HG03558 (cell line): Measurements from ENCODE around the gene HTR3B.
"Not testable (repeated sequence)": the region's sequence is repeated elsewhere in the genome, so short reads cannot be mapped to it uniquely, and the experiment has no call there.

ENCODE experiments used
- ATAC-seq: cut with Tn5 transposase; IDR thresholded peaks from one replicate; pipeline ENCODE4 v1.9.1; 2021; ENCODE audit warnings: moderate number of reproducible peaks; ENCODE audit not compliant: unreplicated experiment; ENCODE audit errors: extremely low read depth

HTR3B gene

DNA sequence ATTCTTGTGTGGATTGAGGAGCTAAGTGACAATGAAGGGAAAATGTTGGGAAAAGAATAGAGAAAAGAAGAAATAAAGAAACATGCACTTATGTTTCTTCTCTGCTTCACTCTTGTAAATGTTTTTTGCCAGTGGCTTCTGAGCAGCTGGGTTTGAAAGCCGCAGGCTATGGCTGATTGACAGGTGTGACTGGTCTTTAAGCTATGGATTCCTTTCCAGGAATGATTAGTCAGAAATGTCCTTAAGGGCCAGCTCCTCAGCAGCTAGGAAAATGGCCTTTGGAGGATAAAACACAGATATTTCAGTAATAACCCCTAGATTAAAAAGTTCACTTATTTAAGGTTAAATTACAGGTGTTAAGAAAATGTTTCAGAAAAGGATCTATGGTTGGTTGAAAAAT is 22.7 kb upstream of the HTR3B start:
- ATAC-seq = no peak

DNA sequence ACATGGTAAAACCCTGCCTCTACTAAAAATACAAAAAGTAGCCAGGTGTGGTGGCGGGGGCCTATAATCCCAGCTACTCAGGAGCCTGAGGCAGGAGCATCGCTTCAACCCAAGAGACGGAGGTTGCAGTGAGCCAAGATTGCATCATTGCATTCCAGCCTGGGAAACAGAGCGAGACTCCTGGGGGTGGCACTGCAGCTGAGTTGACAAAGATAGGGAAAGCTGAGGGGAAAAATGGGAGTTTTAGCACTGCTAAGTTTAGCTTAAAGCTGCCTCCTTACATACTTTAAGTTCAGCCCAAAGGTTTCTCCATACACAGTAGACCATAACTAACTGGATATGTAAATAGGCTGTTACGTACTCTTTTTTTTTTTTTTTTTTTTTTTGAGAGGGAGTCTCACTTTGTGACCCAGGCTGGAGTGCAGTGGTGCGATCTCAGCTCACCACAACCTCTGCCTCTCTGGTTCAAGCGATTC is 20.2 kb upstream of the HTR3B start:
- no peak for ATAC-seq

DNA sequence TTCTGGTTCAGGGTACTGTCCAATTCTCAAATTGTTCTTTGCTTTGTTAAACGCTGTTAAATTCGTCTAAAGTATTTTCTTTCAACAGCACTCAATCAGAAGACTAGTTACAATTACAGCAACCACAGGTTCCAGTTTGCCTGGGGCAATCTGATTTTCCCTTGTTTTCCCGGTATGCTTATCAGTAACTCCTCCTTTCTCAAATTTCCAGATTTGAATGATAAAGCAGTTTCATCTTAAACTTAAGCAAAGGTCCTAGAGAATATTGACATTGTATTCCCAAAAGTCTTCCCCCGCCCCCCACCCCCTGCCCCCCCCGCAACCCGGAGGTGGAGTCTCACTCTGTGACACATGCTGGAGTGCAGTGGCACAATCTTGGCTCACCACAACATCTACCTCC is 18.7 kb upstream of the HTR3B start:
- no peak for ATAC-seq

DNA sequence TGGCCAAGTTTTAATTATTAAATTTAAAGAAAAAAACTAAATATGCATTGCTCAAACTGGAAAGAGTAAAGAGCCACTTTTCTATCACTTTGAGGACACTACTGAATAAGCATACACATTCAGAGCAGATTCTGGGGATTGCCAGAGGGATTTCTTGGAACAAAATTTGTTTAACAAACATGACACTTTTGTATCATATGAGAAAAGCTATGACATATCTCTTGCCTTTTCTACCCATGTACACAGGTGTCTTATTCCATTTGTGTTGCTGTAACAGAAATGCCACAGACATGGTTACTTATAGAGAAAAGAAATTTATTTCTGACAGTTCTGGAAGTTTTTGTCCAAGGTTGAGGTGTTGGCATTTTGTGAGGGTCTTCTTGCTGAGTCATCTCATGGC is 15.7 kb upstream of the HTR3B start:
- no peak for ATAC-seq

DNA sequence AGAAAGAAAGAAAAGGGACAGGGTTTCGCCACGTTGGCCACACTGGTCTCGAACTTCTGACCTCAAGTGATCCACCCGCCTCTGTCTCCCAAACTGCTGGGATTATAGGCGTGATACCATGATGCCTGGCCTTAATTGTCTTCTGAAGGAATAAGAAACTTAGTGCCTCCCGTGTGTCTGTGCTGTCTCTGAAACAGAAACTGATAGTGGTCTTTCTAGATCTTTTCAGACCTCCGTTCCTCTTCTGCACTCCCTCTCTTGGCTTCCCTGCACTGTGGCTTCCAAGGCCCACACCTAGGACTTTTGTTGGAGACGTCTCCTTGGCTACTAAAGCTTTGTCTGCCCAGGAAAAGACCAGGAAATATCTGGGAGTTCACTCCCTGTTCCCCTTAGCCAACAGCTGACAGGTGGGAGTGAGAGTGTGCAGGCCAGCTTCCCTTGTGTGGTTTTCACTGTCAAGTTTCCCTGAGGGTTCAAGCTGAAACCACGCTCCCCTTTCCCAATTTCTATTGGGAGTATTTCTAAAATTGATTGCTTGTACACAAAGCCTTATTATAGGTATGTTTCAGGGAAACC is 10.1 kb upstream of the HTR3B start:
- no peak for ATAC-seq

DNA sequence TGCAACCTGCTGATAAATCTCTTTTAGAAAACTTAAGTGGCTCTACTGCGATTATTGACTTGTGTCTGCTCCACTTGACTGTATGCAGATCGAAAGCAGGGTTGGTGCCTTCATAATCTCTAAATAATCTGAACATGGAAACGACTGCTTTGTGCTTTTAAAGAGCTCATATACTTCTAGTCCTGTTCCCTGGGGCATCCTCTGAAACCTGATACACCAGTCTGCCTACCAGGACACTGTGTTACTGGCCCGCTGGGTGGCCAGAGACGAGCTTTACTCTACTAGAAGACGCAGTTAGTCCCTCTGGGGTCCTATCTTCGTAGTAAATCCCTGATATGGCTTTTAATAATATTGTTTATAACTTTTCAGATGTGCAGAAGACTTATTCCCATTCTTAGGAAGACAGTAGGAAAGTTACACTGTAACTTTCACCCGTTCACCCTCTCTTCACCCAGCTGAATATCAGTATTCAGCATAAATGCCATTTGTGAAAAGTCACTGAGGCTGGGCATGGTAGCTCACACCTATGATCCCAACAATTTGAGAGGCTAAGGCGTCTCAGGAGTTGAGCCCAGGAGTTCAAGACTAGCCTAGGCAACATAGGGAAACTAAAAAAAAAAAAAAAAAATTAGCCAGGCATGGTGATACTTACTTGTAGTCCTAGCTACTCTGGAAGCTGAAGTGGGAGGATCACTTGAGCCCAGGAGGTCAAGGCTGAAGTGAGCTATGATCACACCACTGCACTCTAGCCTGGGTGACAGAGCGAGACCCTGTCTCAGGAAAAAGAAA is 9.0 kb upstream of the HTR3B start:
- no peak for ATAC-seq

DNA sequence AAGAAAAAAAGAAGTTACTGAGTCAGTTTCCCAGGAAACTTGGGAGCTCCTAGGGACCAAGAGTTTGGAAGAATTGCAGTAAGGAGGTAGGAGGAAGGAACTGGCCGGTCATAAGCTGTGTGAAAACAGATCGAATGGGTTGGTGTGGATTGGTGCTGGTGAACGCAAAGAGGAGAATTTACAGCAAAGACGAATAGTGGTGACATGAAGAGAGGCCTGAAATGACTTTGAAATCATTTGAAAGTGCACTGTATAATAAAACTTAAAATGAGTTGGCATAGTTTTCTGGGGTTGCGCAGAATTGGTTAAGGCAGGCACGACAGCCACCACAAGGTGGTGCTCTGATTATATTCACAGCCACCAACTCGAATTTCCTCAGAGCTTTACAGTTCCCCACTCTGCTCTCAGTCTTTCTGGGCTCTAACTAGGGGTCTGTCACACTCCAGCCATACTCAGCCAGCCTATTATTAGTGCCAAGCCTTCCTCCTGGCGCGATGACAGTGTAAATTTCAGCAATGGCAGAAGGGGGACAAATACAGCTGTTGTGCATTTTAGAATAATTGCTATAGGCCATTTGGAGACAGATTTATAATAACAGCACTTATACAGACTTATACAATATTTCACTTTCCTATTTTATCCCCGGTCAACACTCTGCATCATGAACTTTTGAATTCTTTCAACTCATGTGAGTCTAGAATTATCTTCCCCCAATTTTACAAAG is 8.3 kb upstream of the HTR3B start:
- ATAC-seq = no peak

DNA sequence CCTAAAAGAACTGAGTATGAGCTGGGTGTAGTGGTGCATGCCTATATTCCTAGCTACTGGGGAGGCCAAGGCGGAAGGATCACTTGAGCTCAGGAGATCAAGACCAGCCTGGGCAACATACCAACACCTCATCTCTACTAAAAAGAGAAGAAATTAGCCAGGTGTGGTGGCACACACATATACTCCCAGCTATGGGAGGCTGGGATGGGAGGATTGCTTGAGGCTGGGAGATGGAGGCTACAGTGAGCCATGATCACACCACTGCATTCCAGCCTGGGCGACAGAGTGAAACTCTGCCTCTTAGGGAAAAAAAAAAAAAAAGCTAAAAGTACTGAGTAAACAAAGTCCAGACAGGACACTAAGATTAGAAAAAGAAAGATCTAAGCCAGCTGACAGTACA is 3.5 kb upstream of the HTR3B start:
- no peak for ATAC-seq

DNA sequence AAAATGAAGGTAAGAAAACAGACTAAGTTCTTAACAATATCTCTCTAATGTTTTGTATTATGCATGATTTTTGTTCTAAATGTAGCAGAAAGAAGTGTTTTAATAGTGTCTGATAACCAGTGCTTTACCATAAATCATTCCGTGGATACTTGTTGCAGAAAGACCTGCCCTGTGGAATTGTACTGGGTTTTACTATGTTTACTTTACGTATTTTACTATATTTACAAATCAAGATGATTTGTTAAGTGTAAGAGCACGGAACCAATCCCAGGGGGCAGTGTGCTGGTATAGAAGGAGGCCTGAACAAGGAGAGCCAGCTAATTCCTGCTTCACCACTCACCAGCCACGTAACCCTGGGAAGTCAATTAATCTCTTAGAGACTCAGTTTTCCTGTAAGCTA is 1.4 kb downstream of the HTR3B start:
- ATAC-seq = no peak

DNA sequence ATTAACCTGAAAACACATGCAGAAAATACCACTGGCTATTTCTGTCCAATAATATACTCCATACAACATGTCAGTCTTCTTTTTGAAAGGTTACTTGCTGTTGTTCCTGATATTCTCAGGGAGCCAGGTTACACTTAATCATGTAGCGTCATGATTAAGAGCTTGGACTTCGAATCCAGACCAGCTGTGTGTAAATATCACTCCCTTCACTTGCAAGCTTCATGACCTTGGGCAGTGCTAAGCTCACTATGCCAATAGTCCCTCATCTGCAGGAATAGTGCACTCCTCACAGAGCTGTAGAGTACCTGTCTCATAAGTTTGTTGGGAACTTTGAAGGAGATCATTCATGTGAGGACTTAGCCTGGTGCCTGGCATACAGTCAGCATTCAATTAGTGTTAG is 1.9 kb downstream of the HTR3B start:
- ATAC-seq = no peak

DNA sequence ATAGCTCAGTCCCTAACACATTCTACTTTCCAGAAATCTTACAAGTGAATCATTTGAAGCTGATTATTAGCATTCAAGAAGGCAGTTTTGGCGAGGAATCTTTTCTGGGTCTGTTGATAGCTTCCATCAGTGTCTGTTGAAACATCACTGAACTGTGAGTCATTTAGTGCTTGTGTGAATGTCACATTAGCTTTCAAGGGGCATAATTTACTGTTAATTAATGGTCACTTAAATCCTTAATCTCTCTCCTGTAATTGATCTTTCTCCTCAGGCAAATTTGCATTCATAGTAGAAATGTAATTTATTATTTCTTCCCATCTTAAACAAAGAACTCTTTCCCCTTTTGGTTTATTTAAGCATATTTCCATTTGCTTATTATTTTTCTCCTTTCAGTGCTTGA is 2.6 kb downstream of the HTR3B start:
- ATAC-seq = no peak

DNA sequence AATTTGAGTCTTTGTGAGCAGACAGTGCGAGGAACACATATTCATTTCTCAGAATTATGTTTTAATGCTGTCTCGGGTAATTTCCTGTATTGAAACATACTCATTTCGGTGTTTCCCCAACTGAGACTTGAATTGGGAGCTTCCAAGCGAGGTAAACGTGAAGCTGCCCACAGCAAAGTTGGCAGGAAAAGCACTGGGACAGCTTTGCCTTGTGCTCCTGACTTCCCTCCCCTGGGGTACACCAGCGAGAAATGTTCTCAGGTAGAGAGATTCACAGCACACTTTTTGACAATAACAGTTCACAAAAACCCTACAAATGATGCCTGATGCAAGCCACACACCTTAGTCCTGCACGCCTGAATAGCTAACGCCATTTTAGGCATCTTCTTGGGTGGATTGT is 3.1 kb downstream of the HTR3B start:
- ATAC-seq = no peak

DNA sequence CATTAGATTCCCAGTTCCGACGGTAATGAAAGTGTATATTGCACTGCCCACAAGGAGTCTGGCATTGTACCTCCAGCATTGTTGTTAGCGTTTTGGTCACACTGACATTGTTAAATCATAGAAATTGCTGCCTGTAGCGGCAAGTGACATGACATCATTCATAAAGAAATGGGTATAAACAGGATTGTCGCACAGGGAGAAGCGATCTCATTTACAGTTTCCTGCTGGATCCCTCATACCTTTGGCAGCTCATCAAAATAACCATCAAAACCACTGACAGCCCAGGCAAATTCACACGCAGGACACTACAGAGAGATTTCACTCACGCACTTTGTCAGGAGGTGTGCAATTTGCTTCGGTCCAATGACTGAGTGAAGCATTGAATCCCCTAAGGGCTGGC is 3.5 kb downstream of the HTR3B start:
- ATAC-seq = no peak

DNA sequence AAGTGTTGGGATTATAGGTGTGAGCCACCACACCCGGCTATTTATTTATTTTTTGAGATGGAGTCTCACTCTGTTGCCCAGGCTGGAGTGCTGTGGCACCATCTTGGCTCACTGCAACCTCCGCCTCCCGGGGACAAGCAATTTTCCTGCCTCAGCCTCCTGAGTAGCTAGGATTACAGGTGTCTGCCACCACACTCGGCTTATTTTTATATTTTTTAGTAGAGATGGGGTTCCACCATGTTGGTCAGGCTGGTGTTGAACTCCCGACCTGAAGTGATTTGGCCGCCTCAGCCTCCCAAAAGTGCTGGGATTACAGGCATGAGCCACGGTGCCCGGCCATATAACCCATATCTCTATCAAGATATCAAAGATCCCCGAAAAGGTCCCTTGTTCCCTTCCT is 6.9 kb downstream of the HTR3B start:
- not testable (repeated sequence) for ATAC-seq

DNA sequence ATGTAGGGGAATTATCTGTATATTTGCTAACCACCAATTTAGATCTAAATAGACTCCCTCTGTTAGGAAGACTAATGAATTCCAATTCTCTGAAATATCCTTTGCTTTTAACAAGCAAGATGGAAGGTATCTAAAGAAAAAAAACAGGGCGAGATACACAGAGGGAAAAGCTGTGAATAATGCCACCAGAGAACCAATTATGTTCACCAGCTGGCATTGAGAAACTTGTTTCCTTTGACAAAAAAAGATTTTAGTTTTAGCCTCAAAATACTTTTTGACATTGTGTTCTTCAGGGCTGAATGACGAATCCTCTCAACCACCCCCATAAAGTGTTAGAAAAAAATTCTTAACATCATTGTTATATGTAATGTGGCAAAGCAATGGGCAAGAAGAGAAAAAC is 19.0 kb downstream of the HTR3B start:
- no peak for ATAC-seq

DNA sequence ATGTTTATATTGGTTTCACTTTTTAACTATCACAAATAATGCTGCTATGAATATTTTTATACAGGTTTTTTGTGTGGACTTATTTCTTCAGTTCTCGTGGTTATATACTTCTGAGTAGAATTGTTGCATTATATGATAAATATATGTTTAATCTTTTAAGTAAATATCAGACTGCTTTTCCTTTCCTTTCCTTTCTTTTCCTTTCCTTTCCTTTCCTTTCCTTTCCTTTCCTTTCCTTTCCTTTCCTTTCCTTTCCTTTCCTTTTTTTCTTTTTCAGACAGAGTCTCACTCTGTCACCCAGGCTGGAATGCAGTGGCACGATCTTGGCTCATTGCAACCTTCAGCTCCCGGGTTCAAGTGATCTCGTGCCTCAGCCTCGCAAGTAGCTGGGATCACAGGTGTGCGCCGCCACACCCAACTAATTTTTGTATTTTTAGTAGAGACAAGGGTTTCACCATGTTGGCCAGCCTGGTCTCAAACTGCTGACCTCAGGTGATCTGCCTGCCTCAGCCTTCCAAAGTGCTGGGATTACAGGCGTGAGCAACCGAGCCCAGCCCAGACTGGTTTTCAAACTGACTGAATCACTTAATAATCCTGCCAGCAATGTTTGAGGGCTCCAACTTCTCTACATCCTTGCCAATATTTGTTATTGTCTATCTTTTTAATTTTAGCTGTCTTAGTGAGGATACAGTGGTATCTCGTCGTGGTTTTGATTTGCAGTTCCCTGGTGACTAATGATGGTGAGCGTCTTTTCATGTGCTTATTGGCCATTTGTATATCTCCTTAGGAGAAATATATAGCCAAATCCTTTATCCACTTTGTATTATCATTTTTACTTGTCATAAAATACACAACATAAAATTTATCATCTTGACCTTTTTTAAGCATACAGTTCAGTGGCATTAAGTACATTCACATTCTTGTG is 21.9 kb downstream of the HTR3B start:
- ATAC-seq = no peak

DNA sequence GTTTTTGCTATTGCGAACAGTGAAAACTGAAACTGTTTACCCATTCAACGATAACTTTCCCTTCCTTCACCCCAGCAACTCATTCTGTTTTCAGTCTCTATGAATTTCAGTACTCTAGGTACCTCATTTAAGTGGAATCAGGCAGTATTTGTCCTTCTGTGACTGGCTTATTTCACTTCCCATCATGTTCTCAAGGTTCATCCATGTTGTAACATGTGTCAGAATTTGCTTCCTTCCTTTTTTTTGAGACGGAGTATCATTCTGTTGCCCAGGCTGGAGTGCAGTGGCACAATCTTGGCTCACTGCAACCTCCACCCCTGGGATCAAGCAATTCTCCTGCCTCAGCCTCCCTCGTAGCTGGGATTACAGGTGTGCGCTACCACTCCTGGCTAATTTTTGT is 23.7 kb downstream of the HTR3B start:
- no peak for ATAC-seq

DNA sequence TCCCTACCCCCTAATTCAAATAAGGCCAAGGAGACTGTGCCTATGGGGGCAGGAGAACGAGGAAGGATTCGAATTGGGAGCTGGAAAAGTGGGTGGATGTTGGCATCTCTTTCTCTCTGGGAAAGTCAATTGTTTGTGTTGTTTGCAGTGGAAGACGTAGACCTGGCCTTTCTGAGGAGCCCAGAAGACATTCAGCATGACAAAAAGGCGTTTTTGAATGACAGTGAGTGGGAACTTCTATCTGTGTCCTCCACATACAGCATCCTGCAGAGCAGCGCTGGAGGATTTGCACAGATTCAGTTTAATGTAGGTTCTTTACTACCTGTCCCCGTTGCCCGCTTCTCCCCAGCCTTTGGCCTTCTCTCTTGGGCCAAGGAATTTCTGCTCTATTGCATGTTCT is 28.2 kb downstream of the HTR3B start:
- no peak for ATAC-seq

DNA sequence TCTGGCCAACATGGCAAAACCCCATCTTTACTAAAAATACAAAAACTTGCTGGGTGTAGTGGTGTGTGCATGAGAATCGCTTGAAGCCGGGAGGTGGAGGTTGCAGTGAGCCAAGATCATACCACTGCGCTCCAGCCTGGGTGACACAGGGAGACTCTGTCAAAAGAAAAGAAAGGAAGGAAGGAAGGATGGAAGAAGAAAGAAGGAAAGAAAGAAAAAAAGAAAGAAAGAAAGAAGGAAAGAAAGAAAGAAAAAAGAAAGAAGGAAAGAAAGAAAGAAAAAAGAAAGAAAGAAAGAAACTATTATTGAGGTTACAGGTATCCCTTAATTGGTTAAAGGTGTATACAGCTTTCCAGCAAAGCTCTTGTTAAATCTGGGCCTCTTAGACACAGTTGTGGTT is 29.6 kb downstream of the HTR3B start:
- ATAC-seq = not testable (repeated sequence)

DNA sequence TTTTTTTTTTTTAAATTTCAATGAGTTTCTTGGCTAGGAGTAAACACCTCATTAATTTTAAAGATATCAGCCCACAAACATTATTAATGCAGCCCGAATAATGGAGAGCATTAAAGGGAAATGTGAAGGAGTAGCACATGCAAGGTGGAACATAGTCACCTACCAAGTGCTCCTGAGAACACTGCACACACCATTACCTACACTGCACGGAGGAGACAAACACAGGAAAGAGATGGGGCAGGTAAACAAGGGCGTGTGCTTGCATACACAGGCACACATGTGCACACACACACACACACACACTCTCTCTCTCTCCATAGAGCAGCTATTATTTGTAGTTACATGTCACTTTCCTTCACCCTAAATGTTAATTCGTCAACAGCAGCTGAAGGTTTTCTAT is 30.2 kb downstream of the HTR3B start:
- no peak for ATAC-seq
